Fibroblast of lung (primary cell): ENCODE measurements around the gene C2orf74. TPM values are rescaled to one million over a fixed set of nuclear protein-coding genes. Genes with fewer than 3 reads are reported as not detected.
"Not testable (repeated sequence)": the region's sequence is repeated elsewhere in the genome, so short reads cannot be mapped to it uniquely, and the experiment has no call there.

ENCODE experiments used
- DNase-seq, 2 donors: peaks; one replicate each; pipeline versions ENCODE4 v3.0.0 to v3.0.0-alpha.2; 2010; ENCODE audit warnings: low read depth in 2 of 2
- H2AFZ ChIP-seq: 2 replicates; pipeline ENCODE4 v1.5.1; 2012; ENCODE audit warnings: low read length, control low read depth, inconsistent platforms
- H3K27ac ChIP-seq: 2 replicates; pipeline ENCODE4 v1.5.1; 2011; ENCODE audit warnings: low read length, control low read depth; ENCODE audit not compliant: insufficient read depth
- H3K27me3 ChIP-seq: 2 replicates; pipeline ENCODE4 v1.5.1; 2011; ENCODE audit warnings: mild to moderate bottlenecking, low read length; ENCODE audit not compliant: control insufficient read depth, insufficient read depth
- H3K36me3 ChIP-seq: 2 replicates; pipeline ENCODE4 v1.5.1; 2011; ENCODE audit warnings: low read length; ENCODE audit not compliant: control insufficient read depth, insufficient read depth
- H3K4me1 ChIP-seq: 2 replicates; pipeline ENCODE4 v1.5.1; 2011; ENCODE audit warnings: low read length; ENCODE audit not compliant: control insufficient read depth, insufficient read depth; ENCODE audit errors: extremely low read depth
- H3K4me2 ChIP-seq: 2 replicates; pipeline ENCODE4 v1.5.1; 2011; ENCODE audit warnings: low read length, control low read depth; ENCODE audit not compliant: insufficient read depth; ENCODE audit errors: extremely low read depth
- H3K4me3 ChIP-seq, 4 experiments: fragments of 200-600 bp in 1 of 4; sonication (generic) in 1 of 4; replicated peaks in 1 of 4; 2 replicates each; pipeline ENCODE4 v1.5.1; 2011 to 2016; ENCODE audit warnings: low read length in 4 of 4, low read depth in 3 of 4, mild to moderate bottlenecking in 3 of 4, control low read depth in 2 of 4, inconsistent platforms in 1 of 4, mixed read lengths in 1 of 4; ENCODE audit not compliant: insufficient read depth in 1 of 4; ENCODE audit errors: control extremely low read depth in 1 of 4
- H3K79me2 ChIP-seq: 2 replicates; pipeline ENCODE4 v1.5.1; 2012; ENCODE audit warnings: mild to moderate bottlenecking, low read length, inconsistent platforms; ENCODE audit not compliant: control insufficient read depth, insufficient read depth
- H3K9ac ChIP-seq: 2 replicates; pipeline ENCODE4 v1.5.1; 2011; ENCODE audit warnings: mild to moderate bottlenecking, low read length, control low read depth; ENCODE audit not compliant: insufficient read depth
- H3K9me3 ChIP-seq: 2 replicates; pipeline ENCODE4 v1.5.1; 2012; ENCODE audit warnings: low read depth, low read length; ENCODE audit not compliant: control insufficient read depth, insufficient read depth
- H4K20me1 ChIP-seq: 2 replicates; pipeline ENCODE4 v1.5.1; 2011; ENCODE audit warnings: low read length; ENCODE audit not compliant: control insufficient read depth, insufficient read depth; ENCODE audit errors: extremely low read depth
- EZH2 ChIP-seq: IDR thresholded peaks from 2 replicates; pipeline ENCODE4 v1.5.1; 2012; ENCODE audit warnings: low read length, control low read depth, mild to moderate bottlenecking; ENCODE audit errors: missing control alignments
- polyA plus RNA-seq, 2 donors: library from polyadenylated mRNA; depleted of rRNA in 1 of 2; stranded (reverse) in 1 of 2; unstranded in 1 of 2; fragments of >200 nt; gene quantifications; 2 replicates each; pipeline ENCODE4 v1.2.1, GENCODE V29; 2011 to 2012; ENCODE audit warnings: missing spikeins in 1 of 2
- total RNA-seq: library from RNA; depleted of rRNA; stranded (reverse); fragments of >200 nt; gene quantifications from 2 replicates; pipeline ENCODE4 v1.2.1, GENCODE V29; 2014
- TF ChIP-seq, protein P1 (sequence below), 2 donors: IDR thresholded peaks in 1 of 2; conservative IDR thresholded peaks in 1 of 2; 1 replicate in 1 of 2; 2 replicates in 1 of 2; pipeline ENCODE4 v1.5.1; 2011 to 2012; ENCODE audit warnings: low read length in 2 of 2, control low read depth in 1 of 2, inconsistent platforms in 1 of 2, low read depth in 1 of 2, mild to moderate bottlenecking in 1 of 2

Gene C2orf74
- total and polyA plus RNA-seq, 2 donors (not counting 1 experiment from before 2014, with no cell fraction given): 21.5 to 44.0 TPM

DNA sequence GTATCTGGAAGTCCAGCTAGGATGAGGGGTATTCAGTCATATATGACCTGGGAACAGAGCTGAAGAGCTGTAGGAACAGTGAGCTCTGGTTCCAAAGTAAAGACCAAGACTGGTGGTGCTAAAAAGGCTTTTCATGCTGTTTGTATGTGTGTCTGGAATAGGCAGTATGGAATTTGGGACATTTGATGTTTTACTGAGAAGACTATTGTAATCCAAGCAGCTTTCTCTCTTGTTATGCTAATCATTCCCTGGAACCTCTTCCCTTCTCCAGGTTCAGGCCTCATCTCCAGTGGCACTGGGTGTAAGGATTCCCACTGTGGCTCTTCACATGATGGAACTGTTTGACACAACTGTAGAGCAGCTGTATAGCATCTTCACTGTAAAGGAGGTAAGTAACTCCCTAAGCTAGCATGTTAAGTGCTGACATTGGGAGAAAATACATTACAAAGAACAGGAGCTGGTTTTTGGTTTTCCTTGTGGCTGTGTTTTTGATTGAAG, 23.3 kb downstream of the C2orf74 start:
- Histone ChIP-seq H3K27me3 (no peaks in the 10 kb centered on the region), H2AFZ (no peak overlapping the region), H3K4me2 (no peak overlapping the region), H3K36me3 (peaks cover 24% of the 10 kb centered on the region), H3K4me1 (peaks cover 5% of the 10 kb centered on the region), H3K79me2 (peaks cover 12% of the 10 kb centered on the region), H3K9me3 (no peaks in the 10 kb centered on the region), H3K9ac (no peak overlapping the region), H3K4me3 (no peak overlapping the region), H4K20me1 (no peaks in the 10 kb centered on the region), H3K27ac (no peak overlapping the region)
- no peak for DNase-seq
- TF ChIP-seq, protein P1, sequence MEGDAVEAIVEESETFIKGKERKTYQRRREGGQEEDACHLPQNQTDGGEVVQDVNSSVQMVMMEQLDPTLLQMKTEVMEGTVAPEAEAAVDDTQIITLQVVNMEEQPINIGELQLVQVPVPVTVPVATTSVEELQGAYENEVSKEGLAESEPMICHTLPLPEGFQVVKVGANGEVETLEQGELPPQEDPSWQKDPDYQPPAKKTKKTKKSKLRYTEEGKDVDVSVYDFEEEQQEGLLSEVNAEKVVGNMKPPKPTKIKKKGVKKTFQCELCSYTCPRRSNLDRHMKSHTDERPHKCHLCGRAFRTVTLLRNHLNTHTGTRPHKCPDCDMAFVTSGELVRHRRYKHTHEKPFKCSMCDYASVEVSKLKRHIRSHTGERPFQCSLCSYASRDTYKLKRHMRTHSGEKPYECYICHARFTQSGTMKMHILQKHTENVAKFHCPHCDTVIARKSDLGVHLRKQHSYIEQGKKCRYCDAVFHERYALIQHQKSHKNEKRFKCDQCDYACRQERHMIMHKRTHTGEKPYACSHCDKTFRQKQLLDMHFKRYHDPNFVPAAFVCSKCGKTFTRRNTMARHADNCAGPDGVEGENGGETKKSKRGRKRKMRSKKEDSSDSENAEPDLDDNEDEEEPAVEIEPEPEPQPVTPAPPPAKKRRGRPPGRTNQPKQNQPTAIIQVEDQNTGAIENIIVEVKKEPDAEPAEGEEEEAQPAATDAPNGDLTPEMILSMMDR (conservative IDR thresholded peaks at IDR 0.05 in 1 of 2, IDR thresholded peaks at IDR 0.05 in 1 of 2; ENCODE audit: low read depth in 1 of 2, low read length in 2 of 2): no peak
- no peak for TF ChIP-seq EZH2

DNA sequence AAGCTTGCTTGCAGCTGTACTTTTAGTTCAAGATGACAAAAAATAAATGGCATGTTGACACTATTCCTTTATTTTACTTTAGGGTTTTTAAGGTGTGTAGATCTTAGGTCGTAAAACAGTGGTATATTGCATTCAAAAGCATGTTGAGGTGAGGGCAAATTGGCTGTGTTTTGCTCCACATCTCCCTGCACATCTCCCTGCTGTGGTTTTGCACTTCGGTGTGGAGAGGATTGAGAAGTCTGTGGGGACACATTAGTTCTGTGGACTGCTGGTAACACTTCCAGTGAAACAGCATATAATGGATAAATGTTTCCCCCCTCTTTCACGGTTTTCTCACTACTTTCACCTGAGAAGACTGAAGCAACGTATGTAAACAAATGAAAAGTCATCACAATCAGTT, 25.1 kb downstream of the C2orf74 start:
- Histone ChIP-seq H3K4me1 (no peaks in the 10 kb centered on the region), H4K20me1 (no peaks in the 10 kb centered on the region), H3K4me2 (no peak overlapping the region), H3K9ac (no peak overlapping the region), H3K36me3 (peaks cover 21% of the 10 kb centered on the region), H3K27me3 (no peaks in the 10 kb centered on the region), H2AFZ (no peak overlapping the region), H3K79me2 (peaks cover 3% of the 10 kb centered on the region), H3K9me3 (no peaks in the 10 kb centered on the region), H3K4me3 (no peak overlapping the region), H3K27ac (no peak overlapping the region)
- no peak for TF ChIP-seq EZH2
- TF ChIP-seq, protein P1 (conservative IDR thresholded peaks at IDR 0.05 in 1 of 2, IDR thresholded peaks at IDR 0.05 in 1 of 2; ENCODE audit: low read depth in 1 of 2, low read length in 2 of 2): no peak
- no peak for DNase-seq

DNA sequence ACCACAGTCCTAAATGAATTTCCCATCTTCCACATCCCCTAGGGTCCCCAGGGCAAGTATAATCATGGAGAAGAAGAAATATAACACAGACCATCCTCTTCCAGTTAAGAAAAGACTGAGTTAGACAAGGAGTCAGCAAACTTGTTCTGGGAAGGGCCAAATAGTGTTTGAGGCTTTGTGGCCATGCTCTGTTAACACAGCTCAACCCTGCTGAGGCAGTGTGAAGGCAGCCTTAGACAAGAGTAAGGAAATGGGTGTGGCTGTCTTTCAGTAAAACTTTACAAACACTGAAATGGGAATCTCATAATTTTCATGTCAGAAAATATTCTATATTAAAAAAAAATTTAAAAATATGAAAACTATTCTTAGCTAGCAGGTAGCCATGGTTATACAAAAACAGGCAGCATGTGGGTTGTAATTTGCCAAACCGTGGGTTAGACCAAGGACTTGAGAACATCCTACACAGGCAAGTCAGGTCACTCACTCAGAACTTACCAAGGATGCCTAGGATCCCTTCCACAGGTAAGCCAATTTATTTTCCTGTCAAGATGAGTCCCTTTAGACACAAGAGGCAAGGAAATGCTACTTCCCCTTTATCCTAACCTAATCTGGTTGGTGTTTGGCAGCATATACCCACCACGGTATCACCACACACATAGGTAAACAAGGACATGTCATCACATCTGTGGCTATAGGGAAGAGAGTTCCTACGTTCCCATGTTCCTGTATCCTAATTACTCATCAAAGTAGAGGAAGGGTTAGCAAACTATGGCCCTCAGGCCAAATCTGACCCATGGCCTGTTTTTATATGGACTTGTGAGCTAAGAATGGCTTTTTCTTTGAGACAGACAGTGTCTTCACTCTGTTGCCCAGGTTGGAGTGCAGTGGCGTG, 31.9 kb downstream of the C2orf74 start:
- no peak for DNase-seq
- H3K9me3 ChIP-seq: no peaks in the 10 kb centered on the region
- no peaks in the 10 kb centered on the region for H3K79me2 ChIP-seq
- no peak overlapping the region for H3K27ac ChIP-seq
- H3K9ac ChIP-seq: no peak overlapping the region
- H3K36me3 ChIP-seq: peaks cover 2% of the 10 kb centered on the region
- H3K27me3 ChIP-seq: no peaks in the 10 kb centered on the region
- no peak overlapping the region for H3K4me3 ChIP-seq
- no peaks in the 10 kb centered on the region for H4K20me1 ChIP-seq
- H2AFZ ChIP-seq: no peak overlapping the region
- H3K4me2 ChIP-seq: no peak overlapping the region
- H3K4me1 ChIP-seq: no peaks in the 10 kb centered on the region
- TF ChIP-seq, protein P1 (conservative IDR thresholded peaks at IDR 0.05 in 1 of 2, IDR thresholded peaks at IDR 0.05 in 1 of 2; ENCODE audit: low read depth in 1 of 2, low read length in 2 of 2): no peak
- no peak for TF ChIP-seq EZH2

DNA sequence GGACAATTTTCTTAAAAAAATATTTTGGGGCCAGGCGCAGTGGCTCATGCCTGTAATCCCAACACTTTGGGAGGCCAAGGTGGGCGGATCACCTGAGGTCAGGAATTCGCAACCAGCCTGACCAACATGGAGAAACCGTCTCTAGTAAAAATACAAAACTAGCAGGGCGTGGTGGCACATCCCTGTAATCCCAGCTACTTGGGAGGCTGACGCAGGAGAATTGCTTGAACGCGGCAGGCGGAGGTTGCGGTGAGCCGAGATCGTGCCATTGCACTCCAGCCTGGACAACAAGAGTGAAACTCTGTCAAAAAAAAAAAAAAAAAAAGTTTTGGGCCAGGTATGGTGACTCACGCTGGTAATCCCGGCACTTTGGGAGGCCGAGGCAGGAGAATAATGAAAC, 32.7 kb downstream of the C2orf74 start:
- not testable (repeated sequence) for H2AFZ ChIP-seq, H3K4me2 ChIP-seq, H3K9ac ChIP-seq, H3K27ac ChIP-seq, H3K79me2 ChIP-seq, H4K20me1 ChIP-seq, DNase-seq, H3K36me3 ChIP-seq, H3K9me3 ChIP-seq, H3K4me1 ChIP-seq, H3K27me3 ChIP-seq, H3K4me3 ChIP-seq
